ENCODE measurements around the gene CACNA1G. TPM values are rescaled to one million over a fixed set of nuclear protein-coding genes. Genes with fewer than 3 reads are reported as not detected.

CACNA1G gene
- total RNA-seq, 1 donor from 2014 or later, result 4.9 TPM

DNA sequence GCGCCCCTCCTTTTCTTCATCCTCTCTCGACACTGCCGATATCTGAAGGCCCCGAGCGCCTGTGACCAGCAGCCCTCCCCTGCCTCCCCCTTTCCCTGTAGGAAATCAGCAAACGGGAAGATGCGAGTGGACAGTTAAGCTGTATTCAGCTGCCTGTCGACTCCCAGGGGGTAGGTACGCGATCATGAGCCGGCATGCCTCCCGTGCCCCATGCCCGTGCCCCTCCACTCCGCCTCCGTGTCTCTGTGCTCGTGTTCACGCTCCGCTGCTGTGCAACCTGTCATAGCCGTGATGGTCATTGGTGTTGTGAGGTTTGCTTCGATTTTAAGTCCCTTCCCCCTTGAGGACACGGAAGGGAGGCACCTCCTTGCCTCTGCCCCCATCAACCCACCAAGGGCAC, 34.4 kb downstream of the CACNA1G start:
- Histone ChIP-seq H3K36me3 (no peaks in the 10 kb centered on the region), H3K9me3 (no peaks in the 10 kb centered on the region), H3K27me3 (no peaks in the 10 kb centered on the region), H3K4me3 (no peak overlapping the region), H3K4me1 (peaks cover 12% of the 10 kb centered on the region), H3K27ac (no peak overlapping the region)
- intact Hi-C loops (cut with DNase I), result no loop called here
- DNase-seq (ENCODE audit: extremely low spot score in 2 of 2), result no peak
- TF ChIP-seq, protein P1, sequence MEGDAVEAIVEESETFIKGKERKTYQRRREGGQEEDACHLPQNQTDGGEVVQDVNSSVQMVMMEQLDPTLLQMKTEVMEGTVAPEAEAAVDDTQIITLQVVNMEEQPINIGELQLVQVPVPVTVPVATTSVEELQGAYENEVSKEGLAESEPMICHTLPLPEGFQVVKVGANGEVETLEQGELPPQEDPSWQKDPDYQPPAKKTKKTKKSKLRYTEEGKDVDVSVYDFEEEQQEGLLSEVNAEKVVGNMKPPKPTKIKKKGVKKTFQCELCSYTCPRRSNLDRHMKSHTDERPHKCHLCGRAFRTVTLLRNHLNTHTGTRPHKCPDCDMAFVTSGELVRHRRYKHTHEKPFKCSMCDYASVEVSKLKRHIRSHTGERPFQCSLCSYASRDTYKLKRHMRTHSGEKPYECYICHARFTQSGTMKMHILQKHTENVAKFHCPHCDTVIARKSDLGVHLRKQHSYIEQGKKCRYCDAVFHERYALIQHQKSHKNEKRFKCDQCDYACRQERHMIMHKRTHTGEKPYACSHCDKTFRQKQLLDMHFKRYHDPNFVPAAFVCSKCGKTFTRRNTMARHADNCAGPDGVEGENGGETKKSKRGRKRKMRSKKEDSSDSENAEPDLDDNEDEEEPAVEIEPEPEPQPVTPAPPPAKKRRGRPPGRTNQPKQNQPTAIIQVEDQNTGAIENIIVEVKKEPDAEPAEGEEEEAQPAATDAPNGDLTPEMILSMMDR (IDR thresholded peaks at IDR 0.05), result no peak
- no peak for TF ChIP-seq POLR2A (IDR thresholded peaks at IDR 0.05)
- no peak for TF ChIP-seq POLR2AphosphoS5 (IDR thresholded peaks at IDR 0.05; ENCODE audit: insufficient read depth in 1 of 2, low read depth in 1 of 2)

DNA sequence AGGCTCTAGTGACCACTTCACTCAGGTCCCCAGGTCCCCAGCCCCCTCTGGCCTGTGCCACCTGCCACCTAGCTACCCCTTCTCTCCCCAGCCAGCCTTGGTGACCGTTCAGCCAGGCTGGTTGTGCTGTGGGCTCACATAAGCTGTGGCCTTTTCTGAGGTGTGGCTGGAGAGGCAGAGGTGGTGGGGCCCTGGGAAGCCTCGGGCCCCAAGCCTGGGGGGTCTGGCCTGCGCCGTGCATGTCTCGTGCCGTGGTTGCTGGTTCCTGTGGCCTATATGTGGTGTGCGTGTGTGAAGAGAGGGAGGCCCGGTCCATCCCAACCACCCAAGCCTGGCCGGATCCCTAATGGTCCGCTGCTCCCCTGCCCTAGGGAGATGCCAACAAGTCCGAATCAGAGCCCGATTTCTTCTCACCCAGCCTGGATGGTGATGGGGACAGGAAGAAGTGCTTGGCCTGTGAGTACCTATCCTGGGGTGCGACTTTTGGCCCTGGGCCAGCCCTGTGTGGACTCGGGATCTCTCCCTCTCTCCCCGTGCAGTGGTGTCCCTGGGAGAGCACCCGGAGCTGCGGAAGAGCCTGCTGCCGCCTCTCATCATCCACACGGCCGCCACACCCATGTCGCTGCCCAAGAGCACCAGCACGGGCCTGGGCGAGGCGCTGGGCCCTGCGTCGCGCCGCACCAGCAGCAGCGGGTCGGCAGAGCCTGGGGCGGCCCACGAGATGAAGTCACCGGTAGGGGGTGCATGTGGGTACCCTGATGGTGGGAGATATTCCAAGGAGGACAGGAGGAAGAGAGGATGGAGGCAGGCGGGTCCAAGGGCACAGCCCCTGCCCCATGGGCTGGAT, 35.9 kb downstream of the CACNA1G start:
- no peaks in the 10 kb centered on the region for H3K27me3 ChIP-seq
- H3K9me3 ChIP-seq, result no peaks in the 10 kb centered on the region
- DNase-seq (ENCODE audit: extremely low spot score in 2 of 2), result no peak
- H3K27ac ChIP-seq, result no peak overlapping the region
- intact Hi-C loops (cut with DNase I), result no loop called here
- H3K4me3 ChIP-seq, result no peak overlapping the region
- H3K36me3 ChIP-seq, result no peaks in the 10 kb centered on the region
- H3K4me1 ChIP-seq, result no peaks in the 10 kb centered on the region
- no peak for TF ChIP-seq POLR2AphosphoS5 (IDR thresholded peaks at IDR 0.05; ENCODE audit: insufficient read depth in 1 of 2, low read depth in 1 of 2)
- TF ChIP-seq, protein P1 (IDR thresholded peaks at IDR 0.05), result no peak
- TF ChIP-seq POLR2A (IDR thresholded peaks at IDR 0.05), result no peak

DNA sequence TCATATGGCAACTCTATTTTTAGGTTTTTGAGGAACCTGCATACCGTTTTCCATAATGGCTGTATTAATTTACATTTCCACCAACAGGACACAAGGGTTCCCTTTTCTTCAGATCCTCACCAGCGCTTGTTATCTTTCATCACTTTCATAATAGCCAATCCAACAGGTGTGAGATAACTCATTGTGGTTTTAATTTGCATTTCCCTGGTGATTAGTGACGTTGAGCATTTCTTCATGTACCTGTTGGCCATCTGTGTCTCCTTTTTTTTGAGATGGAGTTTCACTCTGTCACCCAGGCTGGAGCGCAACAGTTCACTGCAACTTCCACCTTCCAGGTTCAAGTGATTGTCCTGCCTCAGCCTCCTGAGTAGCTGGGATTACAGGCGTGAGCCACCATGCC, 38.0 kb downstream of the CACNA1G start:
- no peaks in the 10 kb centered on the region for H3K36me3 ChIP-seq
- H3K4me1 ChIP-seq, result no peaks in the 10 kb centered on the region
- no peaks in the 10 kb centered on the region for H3K27me3 ChIP-seq
- no peaks in the 10 kb centered on the region for H3K9me3 ChIP-seq
- TF ChIP-seq POLR2A (IDR thresholded peaks at IDR 0.05), result no peak
- TF ChIP-seq, protein P1 (IDR thresholded peaks at IDR 0.05), result no peak
- no peak for TF ChIP-seq POLR2AphosphoS5 (IDR thresholded peaks at IDR 0.05; ENCODE audit: insufficient read depth in 1 of 2, low read depth in 1 of 2)
- intact Hi-C loops (cut with DNase I), result no loop called here
- no peak for DNase-seq (ENCODE audit: extremely low spot score in 2 of 2)
- H3K4me3 ChIP-seq, result no peak overlapping the region
- no peak overlapping the region for H3K27ac ChIP-seq

DNA sequence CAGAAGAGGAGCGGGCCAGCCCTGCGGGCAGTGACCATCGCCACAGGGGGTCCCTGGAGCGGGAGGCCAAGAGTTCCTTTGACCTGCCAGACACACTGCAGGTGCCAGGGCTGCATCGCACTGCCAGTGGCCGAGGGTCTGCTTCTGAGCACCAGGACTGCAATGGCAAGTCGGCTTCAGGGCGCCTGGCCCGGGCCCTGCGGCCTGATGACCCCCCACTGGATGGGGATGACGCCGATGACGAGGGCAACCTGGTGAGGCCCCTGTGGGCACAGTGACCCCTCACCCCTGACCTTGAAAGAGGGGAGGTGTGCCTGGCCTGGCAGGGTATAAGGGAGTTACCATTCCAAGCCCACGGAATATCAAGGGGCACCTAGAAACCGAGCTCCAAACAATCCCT, 39.1 kb downstream of the CACNA1G start:
- intact Hi-C loops (cut with DNase I), result no loop called here

More for the DNA sequence above, 39.1 kb downstream of the CACNA1G start:
- no peaks in the 10 kb centered on the region for H3K27me3 ChIP-seq
- no peak for DNase-seq (ENCODE audit: extremely low spot score in 2 of 2)
- H3K9me3 ChIP-seq, result no peaks in the 10 kb centered on the region
- no peak overlapping the region for H3K27ac ChIP-seq
- no peaks in the 10 kb centered on the region for H3K36me3 ChIP-seq
- H3K4me1 ChIP-seq, result peaks cover 9% of the 10 kb centered on the region
- H3K4me3 ChIP-seq, result no peak overlapping the region
- TF ChIP-seq POLR2A (IDR thresholded peaks at IDR 0.05) (no peak), POLR2AphosphoS5 (IDR thresholded peaks at IDR 0.05; ENCODE audit: insufficient read depth in 1 of 2, low read depth in 1 of 2) (no peak)
- TF ChIP-seq, protein P1 (IDR thresholded peaks at IDR 0.05), result no peak

Data from vagina (tissue), 2 donors.